Measurements from ENCODE around the gene C5.

The C5 gene

GRCh38 chr9:120909904-120910303, 140.2 kb downstream of the C5 start:
- Histone ChIP-seq H3K36me3 (ENCODE audit: control insufficient read depth, insufficient read depth, low read length) (peaks cover 66% of the 10 kb centered on the region), H3K27me3 (replicated peaks; ENCODE audit: control insufficient read depth, insufficient read depth, low read length) (no peaks in the 10 kb centered on the region), H3K4me3 (replicated peaks; ENCODE audit: low read depth, low read length) (no peak overlapping the region)
- TF ChIP-seq, protein P1, sequence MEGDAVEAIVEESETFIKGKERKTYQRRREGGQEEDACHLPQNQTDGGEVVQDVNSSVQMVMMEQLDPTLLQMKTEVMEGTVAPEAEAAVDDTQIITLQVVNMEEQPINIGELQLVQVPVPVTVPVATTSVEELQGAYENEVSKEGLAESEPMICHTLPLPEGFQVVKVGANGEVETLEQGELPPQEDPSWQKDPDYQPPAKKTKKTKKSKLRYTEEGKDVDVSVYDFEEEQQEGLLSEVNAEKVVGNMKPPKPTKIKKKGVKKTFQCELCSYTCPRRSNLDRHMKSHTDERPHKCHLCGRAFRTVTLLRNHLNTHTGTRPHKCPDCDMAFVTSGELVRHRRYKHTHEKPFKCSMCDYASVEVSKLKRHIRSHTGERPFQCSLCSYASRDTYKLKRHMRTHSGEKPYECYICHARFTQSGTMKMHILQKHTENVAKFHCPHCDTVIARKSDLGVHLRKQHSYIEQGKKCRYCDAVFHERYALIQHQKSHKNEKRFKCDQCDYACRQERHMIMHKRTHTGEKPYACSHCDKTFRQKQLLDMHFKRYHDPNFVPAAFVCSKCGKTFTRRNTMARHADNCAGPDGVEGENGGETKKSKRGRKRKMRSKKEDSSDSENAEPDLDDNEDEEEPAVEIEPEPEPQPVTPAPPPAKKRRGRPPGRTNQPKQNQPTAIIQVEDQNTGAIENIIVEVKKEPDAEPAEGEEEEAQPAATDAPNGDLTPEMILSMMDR (IDR thresholded peaks at IDR 0.05; ENCODE audit: insufficient read depth, low read length, poor library complexity, severe bottlenecking) = no peak
- no peak for DNase-seq (ENCODE audit: extremely low read depth, insufficient read length)

DNA sequence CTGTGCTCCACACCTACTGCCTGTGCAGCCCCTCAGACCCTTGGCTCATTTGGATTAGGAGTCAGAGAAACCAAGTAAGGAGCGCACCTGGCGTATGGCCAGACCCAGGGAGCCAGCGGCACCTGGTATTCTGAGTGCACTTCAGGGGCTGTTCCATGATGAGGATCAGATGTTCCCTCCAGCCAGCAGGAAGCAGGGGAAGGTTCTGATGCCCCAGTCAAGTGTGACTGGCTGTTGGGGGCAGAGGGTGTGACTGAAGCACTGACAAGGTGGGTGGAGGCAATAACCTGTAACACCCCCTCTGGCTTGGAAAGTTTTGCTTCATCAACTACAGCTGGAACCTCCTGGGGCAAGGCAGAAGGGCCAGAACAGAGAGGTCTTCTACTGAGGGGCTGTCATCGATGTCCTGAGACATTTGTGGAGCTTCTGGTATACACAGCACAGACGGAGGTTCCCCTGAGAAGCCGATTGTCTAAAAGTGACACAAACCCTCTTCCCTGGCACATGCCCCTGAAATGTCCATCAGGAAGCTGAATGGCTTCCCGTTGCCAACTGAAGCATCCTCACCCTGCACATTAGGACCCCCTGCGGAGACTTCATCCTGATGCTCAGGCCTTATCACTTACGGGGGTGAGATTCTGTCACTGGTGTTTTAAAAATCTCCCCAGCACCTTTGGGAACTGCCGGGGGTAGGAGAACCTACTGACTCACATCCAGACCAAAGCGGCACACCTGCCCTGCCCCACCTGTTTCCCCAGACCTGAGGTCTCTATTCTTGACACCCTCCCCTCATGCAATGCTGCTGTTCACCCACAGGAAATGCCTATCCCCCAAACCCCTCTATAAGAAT, 144.5 kb downstream of the C5 start:
- TF ChIP-seq, protein P1 (IDR thresholded peaks at IDR 0.05; ENCODE audit: insufficient read depth, low read length, poor library complexity, severe bottlenecking) = no peak
- no peak for DNase-seq (ENCODE audit: extremely low read depth, insufficient read length)
- Histone ChIP-seq H3K36me3 (ENCODE audit: control insufficient read depth, insufficient read depth, low read length) (peaks cover 49% of the 10 kb centered on the region), H3K27me3 (replicated peaks; ENCODE audit: control insufficient read depth, insufficient read depth, low read length) (no peaks in the 10 kb centered on the region), H3K4me3 (replicated peaks; ENCODE audit: low read depth, low read length) (no peak overlapping the region)

GRCh38 chr9:120904978-120905301, 145.1 kb downstream of the C5 start:
- TF ChIP-seq, protein P1 (IDR thresholded peaks at IDR 0.05; ENCODE audit: insufficient read depth, low read length, poor library complexity, severe bottlenecking) = no peak
- Histone ChIP-seq H3K27me3 (replicated peaks; ENCODE audit: control insufficient read depth, insufficient read depth, low read length) (no peaks in the 10 kb centered on the region), H3K4me3 (replicated peaks; ENCODE audit: low read depth, low read length) (no peak overlapping the region), H3K36me3 (ENCODE audit: control insufficient read depth, insufficient read depth, low read length) (peaks cover 47% of the 10 kb centered on the region)
- DNase-seq (ENCODE audit: extremely low read depth, insufficient read length) = no peak

GRCh38 chr9:120904061-120904977, 145.8 kb downstream of the C5 start:
- H3K4me3 ChIP-seq (replicated peaks; ENCODE audit: low read depth, low read length) = no peak overlapping the region
- TF ChIP-seq, protein P1 (IDR thresholded peaks at IDR 0.05; ENCODE audit: insufficient read depth, low read length, poor library complexity, severe bottlenecking) = no peak
- H3K36me3 ChIP-seq (ENCODE audit: control insufficient read depth, insufficient read depth, low read length) = peaks cover 40% of the 10 kb centered on the region
- DNase-seq (ENCODE audit: extremely low read depth, insufficient read length) = no peak
- no peaks in the 10 kb centered on the region for H3K27me3 ChIP-seq (replicated peaks; ENCODE audit: control insufficient read depth, insufficient read depth, low read length)

DNA sequence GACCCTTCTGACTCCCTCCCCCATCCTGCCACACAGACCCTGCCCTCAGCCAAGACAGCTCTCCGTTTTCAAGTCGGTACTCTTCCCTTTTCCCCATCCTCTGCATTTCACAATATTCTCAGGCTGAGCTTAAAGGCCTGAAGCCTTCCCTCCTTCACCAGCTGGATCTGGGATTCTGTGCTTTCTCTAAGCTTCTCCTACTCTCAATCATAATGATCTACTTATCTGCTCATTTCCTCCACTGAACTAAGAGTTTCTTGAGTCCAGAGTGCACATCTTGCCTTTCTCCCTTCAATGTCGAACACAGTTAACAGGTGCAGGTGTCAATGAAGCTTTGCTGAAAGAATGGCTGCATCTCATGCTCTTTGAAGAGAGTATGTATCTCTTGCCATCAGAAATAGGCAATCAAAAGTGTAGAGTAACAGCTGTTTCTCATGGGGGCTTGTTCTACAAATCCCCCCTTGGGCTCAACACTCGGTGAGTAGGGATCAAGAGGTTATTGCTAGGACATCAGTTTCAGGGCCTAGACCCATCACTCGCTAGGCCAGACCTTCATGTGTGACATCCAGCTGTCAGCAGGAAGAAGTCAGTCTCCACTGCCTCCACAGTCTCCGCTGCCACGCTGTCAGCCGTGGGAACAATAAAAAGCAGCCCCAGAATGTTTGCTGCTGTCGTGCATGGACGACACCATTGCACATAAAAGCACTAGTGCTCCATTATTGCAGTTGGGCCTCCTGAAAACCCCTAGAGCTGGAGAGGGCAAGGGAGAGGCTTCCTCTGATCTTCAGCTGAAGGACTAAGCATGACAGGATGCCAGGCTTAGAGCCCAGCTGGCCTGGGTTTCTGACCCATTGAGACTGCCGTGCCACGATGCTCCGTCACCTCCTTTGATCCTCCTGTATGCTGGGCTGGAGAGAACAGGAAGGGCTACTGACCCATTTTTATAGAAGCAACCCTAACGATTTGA, 147.2 kb downstream of the C5 start:
- Histone ChIP-seq H3K27me3 (replicated peaks; ENCODE audit: control insufficient read depth, insufficient read depth, low read length) (no peaks in the 10 kb centered on the region), H3K36me3 (ENCODE audit: control insufficient read depth, insufficient read depth, low read length) (peaks cover 35% of the 10 kb centered on the region), H3K4me3 (replicated peaks; ENCODE audit: low read depth, low read length) (no peak overlapping the region)
- DNase-seq (ENCODE audit: extremely low read depth, insufficient read length) = no peak
- TF ChIP-seq, protein P1 (IDR thresholded peaks at IDR 0.05; ENCODE audit: insufficient read depth, low read length, poor library complexity, severe bottlenecking) = no peak
